ENCODE results near the gene RSBN1L.

GRCh38 chr7:77684030-77684429, 12.2 kb upstream of the RSBN1L start:
- TF ChIP-seq FOXM1 (IDR thresholded peaks at IDR 0.05; ENCODE audit: borderline replicate concordance) = no peak
- TF ChIP-seq SP1 (IDR thresholded peaks at IDR 0.05) = no peak
- TF ChIP-seq ZNF384 (IDR thresholded peaks at IDR 0.05) = no peak
- no peak for TF ChIP-seq ARNT (IDR thresholded peaks at IDR 0.05)
- no peak for TF ChIP-seq BHLHE40 (IDR thresholded peaks at IDR 0.05; ENCODE audit: borderline replicate concordance)
- TF ChIP-seq TARDBP (IDR thresholded peaks at IDR 0.05) = no peak
- TF ChIP-seq NFRKB (IDR thresholded peaks at IDR 0.05) = no peak
- no peak for TF ChIP-seq FOXK2 (IDR thresholded peaks at IDR 0.05)
- TF ChIP-seq CTBP1 (IDR thresholded peaks at IDR 0.05; ENCODE audit: borderline replicate concordance) = no peak
- no peak for TF ChIP-seq LEF1 (IDR thresholded peaks at IDR 0.05; ENCODE audit: borderline replicate concordance)
- TF ChIP-seq ELF4 (IDR thresholded peaks at IDR 0.05) = no peak
- no peak for TF ChIP-seq PKNOX1 (IDR thresholded peaks at IDR 0.05)
- no peak for TF ChIP-seq FOXA1 (IDR thresholded peaks at IDR 0.05)

All from HEK293T (cell line).